Activated CD4-positive, alpha-beta T cell treated with anti-CD3 and anti-CD28 coated beads for 1 hour (primary cell): ENCODE data around the gene C1QL3.

Experiments
- DNase-seq: peaks from one replicate; pipeline ENCODE4 v3.0.0-alpha.2; 2020

The C1QL3 gene

DNA sequence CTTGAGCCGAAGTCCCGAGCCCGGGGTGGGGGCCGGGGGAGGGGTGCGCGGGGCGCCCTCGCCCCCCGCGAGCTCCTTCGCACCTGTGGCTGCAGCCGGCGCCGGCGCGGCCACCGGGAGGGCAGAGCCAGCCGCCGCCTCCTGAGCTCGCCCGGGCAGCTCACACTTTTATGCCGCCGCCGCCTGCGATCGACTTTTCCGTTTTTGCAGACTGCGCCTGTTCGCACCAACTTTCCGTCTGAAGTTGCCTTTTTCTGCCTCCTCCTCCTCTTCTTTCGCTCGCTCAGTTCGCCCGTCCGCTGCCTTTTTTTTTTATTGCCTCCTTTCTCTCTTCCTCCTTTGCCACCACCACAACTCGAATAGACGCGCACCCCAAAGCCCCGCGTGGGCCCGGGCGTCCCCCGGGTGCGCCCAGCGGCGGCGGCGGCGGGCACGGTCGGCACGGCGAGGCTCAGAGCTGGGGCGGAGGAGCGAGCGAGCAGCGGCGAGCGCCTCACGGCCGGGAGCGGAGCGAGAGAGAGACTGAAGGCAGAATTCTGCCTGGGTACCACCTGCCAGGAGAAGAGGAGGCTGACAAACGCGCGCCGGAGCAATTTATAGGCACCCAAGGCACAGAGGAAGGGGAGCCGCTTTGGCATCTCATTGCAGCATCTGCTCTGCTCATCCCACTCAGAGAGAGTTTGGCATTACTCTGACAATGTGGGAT lies at the start of gene C1QL3:
C1QL3 (minus strand) TSS at position 569 of the 706 bp plus-strand sequence. CDS start 814 bp downstream, outside the sequence.
- DNase-seq: no peak

DNA sequence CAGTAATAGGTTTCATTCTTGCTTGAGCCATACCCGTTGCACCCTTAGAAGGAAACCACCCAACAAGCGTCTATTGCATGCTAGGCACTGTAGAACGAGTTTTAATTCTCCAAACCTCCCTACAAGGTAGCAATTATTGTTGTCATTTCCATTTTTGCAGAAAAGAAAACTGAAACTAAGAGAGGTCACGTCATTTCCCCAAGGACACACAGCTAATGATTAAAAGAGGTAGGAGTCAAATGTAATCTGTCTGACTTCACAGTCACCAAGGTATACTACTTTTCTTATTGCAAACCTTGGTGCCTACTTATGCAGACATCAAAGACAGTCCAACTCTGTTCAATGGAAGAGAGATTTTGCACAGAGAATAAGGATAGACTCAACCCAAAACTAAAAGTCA lies 49.1 kb upstream of the C1QL3 start:
- no peak for DNase-seq

DNA sequence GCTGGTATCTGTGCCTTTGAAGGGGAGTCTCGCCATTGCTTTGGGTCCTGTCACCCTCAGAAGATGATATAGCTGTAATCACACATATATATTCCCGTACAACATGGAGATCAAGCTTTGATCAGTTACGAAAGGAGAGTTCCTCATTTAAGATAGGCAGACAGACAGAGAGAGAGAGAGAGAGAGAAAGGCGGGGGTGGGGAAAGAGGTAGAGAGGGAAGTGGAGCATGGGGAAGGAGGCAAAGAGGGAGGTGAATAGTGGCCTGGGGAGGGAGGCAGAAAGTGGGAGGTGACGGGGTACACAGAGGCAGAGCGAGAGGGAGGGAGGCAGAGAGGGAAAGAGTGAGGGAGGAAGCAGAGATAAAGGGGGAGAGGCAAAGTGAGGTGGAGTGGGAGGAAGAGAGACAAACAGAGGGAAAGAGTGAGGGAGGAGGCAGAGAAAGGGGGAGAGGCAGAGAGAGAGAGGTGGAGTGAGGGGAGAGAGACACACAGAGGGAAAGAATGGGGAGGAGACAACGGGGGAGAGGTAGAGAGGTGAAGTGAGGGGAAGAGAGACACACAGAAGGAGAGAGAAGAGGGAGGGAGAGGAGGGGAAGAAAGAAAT lies 44.6 kb upstream of the C1QL3 start:
- no peak for DNase-seq

DNA sequence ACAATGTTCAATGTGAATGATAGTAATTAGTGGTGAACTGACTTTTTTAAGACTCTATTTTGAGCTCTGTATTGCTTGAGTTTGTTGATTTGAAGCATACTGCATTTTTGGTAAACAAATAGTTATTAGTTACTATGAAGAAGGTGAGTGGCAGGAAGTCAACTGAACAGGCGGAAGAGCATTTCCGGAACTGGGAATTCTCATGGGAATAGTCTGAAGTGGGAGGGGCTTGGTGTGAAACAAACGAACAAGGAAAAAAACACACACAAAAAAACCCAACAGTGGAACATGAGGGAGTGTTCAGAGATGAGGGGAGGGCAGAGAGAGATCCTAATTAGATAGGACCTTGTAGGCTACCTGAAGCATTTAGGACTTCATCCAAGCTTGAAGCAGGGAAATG lies 43.9 kb upstream of the C1QL3 start:
- no peak for DNase-seq

DNA sequence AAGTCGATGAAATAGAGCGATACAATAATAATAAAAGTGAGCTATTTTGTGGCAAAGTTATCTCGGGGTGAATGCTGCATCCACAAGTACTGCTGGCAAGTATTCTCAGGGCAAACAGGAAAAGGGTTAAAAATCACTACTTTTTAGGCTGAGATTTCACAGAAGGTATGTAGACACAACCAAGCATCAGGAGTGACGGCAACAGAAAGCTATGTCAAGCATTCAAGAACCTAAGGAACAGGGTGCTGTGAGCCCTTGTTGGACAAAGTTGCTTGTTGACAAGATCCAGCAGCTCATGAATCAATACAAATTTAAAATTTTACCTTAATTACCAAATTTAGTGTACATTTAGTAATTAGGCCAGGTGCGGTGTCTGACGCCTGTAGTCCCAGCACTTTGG lies 41.2 kb upstream of the C1QL3 start:
- DNase-seq: no peak

DNA sequence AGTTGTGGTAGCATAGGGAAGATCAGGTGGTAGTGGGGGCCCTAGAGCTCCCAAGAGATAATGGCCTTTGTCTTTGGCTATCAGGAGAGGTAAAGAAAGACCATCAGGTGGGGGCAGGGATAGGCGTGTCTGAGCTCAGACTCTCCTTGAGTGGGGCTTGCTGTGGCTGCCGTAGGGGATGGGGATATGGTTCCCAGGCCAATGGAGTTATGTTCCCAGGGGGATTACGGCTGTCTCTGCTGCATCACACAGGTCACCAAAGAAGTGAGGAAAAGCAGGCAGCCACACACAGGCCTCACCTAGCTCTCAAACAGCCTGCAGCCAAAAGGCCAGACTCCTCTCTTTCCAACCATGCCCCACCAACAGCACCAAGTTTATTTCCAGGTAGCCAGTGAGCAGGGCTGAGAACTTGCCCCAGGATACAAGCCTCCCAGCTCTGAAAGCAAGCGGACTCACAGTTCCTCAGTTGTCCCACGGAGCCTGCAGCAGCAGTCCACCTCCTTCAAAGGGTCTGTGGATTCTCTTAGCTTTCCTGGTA lies 37.6 kb upstream of the C1QL3 start:
- no peak for DNase-seq

DNA sequence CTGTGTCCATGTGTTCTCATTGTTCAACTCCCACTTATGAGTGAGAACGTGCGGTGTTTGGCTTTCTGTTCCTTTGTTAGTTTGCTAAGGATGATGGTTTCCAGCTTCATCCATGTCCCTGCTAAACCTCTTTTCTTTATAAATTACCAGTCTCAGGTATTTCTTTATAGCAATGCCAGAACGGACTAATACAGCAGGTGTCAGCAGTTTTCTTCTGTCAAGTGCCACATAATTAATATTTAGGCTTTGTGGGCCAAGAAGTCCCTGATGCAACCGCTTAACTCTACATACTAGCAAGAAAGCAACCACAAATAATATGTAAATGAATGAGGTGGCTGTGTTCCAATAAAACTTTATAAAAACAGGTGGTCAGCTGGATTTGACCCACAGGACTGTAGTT lies 26.3 kb upstream of the C1QL3 start:
- no peak for DNase-seq

DNA sequence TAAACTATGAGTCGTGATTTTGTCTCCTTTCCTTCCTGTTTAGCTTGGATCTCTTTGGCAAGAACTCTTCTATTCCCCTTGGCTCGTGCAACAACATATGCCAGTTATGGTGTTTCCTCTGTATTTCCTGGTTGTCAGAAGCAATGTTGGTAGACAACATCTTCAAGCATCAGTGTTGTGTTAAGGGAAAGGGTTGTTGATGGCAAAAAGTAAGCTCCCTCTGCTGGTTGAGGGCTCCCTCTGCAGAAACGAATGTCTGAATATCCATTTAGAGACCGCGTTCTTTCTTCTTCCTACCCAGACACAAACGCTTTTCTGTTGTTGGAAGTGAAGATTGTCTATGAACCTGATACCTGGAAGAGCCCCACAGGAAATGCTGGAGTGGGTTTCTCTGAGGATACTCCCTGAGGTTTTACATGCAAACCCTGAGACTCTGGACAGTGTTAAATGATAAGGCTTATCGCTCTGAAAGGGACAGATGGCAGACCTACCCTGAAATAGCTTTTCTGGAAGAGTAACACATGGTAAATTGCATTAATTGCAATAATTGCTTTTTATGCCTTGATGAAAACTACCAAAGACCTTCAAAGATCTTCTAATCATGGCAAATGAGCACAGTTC lies 23.5 kb upstream of the C1QL3 start:
- DNase-seq: no peak

DNA sequence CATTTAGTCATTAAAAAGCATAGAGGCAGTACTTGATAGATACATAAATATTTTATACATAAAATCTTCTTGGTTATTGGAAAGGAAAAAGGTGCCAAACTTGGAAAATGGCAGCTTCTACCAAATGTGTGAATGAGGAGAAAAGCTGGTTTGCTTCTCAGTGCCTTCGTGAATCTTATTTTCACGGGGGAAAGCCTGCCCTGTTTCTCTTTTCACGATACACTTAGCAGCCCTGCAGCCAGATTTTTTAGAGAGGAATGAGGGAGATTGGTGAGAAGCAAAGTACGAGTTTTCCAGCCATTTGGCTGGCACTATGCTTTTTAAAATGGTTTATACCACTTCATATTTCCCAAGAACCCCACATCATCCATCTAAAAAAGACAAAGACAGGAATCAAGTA lies 22.9 kb upstream of the C1QL3 start:
- DNase-seq: no peak

DNA sequence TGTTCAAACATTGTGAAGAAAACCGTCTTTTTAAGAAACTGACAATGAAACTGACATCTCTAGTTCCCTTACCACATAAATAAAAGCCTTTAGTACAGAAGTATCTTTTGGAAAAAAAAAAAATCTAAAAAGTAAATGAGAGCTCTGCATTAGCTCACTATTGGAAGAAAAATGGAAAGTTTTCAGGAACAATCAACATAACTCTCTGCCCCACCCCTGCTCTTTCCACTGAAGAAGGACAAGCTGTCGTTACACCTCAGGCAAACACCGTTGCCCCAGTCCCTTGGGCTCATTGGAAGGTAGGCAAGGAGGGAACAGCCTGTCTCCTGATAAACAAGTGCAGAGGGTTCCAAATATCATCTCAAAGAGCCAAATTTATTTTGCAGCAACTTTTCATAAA lies 22.4 kb upstream of the C1QL3 start:
- DNase-seq: no peak

DNA sequence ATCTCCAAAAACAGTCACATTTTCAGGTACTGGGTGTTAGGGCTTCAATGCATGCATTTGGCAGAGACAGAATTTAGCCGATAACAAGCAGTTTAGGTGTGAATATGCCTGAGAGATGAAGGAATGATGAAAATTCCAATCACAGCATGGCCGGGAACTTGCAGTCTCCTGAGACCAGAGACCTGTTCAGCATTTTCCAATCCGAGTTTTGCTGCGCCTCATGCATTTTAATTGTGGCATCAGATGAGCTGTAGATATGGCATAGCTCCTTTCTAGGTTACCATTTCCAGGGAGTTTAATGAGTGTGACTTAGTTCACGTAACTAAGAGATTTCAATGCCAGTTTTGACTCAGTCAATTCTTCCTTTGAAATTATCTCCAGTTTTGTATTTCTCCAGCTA lies 14.5 kb upstream of the C1QL3 start:
- DNase-seq: no peak

DNA sequence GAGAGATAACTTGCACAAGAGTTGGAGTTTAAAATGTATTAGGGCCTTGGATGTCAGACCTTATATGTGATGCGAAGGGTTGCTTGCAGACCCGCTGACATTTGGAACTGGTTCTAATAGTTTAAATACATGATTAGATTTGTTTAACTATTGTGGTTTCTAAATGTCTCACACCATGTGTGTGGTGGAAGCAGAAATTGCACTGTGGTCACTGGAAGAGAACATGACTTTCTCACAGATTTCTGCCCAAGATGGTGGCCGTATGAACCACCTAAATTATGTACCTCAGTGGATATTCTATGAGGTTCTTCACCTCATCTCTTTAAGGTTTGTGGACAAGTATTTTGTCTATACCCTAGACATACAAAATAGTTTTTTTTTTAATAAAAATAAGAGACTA lies 8.2 kb upstream of the C1QL3 start:
- no peak for DNase-seq

DNA sequence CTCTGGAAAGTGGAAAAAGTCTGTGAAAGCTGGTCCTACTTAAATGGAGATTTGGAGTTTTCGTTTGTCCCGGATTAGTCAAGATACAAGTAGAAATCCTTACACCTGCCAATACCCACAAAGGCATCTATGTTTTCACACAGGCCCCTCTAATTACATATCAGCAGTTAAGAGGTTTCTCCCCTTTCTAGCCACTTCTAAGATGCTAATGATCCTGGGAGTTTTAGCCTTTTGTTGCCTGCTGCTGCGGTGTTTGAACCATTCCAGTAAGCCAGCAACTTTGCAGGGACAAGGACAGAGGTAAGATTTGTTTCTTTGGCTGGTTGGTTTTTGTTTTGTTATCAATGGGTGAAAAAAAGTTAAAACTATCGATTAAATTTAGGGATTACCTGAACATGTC lies 5.8 kb upstream of the C1QL3 start:
- DNase-seq: no peak

DNA sequence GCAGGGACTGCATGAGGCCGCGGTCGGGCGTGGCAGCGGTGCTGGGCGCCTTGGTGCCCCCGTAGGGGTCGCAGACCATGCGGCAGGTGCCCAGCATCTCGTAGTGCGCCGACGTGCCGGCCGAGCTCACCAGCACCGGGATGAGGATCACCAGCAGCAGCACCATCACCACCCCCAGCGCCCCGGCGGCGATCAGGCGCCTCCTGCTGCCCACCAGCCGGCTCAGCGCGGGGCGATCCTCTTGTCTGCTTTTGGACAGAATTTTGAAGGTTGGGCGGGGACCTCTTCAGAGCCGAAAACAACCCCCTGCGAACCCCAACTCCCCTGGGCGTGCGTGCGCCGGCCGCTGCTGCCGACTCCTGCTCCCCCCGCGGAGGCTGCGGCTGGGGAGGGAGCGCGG lies 779 bp downstream of the C1QL3 start:
- no peak for DNase-seq

DNA sequence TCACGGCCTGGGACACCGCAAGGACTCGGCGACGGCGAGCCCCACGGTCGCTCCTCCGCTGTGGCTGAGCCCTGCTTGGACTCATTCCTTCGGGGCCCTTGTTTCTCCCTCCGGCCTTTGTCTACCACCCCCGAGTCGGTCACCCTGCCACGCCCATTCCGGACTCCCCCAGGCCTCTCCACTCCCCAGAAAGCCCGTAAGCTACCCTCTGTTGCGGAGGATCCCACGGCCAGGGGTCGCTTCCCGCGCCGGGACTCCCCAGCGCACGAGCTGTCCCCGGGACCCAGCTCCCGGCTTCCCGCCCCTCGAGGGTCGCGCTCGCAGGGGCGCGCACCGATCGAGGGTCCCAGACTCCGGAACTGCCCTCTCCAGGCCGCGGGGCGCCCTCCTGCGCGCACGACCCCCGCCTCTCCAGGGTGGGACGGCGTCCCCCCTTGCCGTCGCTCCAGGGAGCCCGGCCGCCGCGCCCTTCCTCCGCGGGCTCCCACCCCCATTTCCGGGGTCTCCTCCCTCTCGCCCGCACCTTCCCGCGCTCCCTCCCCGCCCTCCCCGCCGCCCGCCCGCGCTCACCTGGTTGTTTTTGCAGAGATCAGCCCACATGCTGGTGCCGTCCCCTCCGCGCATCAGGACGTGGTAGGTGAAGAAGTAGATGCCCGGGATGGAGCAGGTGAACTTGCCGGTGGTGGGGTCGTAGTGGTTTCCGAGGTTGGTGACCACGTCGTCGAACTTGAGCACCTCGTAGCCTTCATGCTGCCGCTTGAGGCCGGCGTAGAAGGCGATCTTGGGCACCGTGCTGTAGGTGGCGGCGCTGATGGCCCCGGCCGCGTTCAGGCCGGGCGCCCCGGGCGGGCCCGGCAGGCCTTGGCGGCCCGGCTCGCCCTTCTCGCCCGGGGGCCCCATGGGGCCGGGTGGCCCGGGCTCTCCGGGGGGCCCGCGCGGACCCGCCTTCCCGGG lies 1.5 kb downstream of the C1QL3 start:
- no peak for DNase-seq

DNA sequence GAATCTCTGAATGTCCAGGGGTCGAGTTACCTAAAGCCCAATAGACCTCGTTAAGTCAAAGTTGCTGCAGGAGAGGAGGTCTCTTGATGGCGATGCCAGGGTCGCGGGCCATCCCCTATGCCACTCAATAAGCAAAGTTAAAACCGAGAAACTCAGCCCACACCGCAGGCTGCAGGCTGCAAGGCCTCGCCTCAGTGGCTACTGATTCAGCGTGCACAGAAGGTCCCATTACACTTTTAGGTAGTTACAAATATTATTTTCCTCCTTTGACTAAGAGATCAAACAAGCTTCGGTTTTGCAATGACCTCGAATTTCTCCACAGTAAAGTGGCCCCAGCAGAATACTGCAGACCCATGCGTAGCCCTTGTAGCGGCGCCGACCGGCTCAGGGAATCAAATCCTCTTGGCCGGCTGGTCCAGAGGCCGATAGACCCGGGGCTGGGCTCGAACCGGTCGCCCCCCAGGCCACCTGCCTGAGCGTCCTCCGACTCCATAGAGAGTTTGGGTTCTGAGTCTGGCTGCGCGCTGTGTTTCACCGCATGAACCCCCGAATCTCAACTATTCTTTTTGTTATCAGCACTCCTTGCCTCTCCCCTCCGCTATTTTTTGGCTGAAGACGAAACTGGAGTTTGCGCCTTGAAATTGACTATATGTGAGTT lies 2.3 kb downstream of the C1QL3 start:
- DNase-seq: no peak

DNA sequence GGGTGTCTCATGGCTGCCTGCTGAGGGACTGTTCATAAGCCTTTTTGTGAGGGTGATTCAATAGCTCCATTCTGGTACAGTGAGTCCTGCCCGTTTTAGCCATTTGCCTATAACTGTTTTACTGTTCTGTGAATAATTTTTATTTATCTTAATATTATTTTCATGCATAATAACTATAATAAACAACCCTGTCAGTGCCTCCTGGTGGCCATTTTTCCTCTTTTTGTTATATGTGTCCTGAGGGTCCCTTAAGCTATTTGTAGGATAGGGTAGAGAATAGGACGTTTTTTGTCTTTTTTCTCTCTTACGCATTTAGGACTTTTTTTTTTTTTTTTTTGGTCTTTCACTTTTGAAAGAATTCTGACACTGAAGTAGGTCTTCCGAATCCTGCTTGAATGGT lies 2.9 kb downstream of the C1QL3 start:
- no peak for DNase-seq

DNA sequence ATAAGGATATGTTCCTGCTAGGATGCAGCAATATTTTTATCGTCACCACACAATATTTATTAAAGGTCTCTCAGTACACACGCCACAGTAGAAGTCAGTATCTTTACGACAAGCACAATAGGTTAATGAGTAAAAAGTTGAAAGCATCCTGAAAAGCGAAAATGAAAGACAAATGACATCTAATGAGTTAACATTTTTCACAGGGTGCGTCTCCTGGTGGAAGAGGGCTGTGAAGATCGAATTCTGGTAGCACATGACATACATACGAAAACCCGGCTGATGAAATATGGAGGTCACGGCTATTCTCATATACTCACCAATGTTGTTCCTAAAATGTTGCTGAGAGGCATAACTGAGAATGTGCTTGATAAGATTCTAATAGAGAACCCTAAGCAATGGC lies 10.8 kb downstream of the C1QL3 start:
- DNase-seq: no peak

DNA sequence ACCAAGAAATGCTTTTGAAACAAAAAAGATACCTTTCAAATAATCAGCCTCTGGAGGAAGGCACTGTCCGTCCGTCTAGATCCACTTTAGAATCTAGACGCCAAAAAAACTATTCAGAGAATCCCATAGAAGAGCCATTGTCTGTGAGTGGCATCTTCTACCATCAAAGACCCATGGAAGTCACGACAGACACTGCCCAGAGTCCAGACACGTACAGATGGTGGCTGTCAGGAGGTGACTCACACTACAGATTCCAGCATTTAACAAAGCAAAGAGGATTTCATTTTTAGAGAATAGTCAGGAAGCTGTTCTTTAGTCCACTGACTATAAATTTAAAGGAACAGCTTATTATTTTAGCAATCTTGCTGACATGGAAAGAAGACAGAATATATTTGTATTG lies 11.7 kb downstream of the C1QL3 start:
- no peak for DNase-seq

DNA sequence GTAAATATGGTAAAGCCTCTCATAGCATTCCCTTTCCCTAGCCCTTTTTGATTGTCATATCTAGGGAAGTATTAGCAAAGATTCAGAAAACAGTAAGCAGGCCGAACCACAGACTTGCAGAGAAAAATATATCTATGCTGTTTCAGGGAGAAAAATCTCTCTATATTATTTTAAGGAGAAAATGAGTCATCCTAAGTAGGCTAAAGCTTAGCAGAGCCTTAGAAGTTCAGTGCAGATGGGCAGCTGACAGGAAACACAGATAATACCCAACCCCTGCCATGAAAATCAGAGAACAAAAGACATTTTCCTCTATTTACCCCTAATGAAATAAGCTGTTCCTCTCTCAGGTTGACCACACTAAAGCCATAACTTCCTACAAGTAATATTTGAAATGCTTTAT lies 16.5 kb downstream of the C1QL3 start:
- no peak for DNase-seq

DNA sequence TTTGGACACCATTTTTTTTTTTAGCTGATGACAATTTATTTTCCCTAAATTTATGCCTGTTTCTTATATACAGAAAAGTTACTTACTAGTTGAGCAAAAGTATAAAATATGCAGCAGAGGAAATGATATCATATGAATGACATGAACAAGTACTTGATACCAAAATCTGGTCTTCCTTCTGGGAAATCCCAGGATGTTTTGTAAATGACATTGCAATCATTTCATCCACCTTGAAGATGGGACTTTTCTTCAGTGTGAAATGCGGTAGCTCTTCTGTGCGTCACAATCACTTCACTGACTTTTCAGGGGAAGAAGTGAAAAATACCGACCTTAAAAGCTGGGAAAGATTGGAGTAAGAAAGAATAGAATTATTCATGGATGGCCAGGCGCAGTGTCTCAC lies 23.8 kb downstream of the C1QL3 start:
- DNase-seq: no peak

DNA sequence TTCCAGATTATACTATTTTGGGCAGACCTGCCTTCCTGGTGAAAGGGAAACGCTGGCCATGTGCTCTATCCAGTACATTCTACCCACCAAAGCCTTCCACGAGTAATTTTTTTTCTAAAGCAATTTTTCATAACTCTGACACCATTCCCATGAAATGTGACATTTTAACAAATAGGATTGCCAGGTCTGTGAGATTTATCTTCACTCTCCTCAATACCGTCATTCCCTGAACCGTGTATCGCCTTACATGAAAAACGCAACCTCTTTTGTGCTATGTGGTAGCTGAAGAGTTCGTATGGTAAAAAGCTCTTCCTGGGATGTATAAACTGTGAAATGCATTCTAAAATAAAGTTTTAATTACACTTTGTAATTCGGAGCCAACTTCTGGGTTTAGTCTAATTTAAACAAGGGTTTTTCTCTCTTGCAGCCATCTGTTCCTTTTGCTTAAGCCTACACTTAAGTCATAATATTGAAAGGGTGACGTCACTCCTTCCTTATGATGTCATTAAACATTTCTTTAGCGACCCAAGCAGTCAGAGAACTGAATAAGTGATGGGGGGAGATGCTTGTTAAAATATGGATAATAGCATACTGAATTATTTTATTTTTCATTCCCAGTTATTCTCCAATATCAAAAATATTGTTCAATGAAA lies 27.7 kb downstream of the C1QL3 start:
- no peak for DNase-seq
